HUES6 (cell line): Measurements from ENCODE around the gene SGCD.
A peak's percentile ranks its signal among the peaks of the same experiment; 100 is the strongest.

Experiments used
- H3K27ac ChIP-seq: 2 replicates; pipeline ENCODE4 v1.7.0; 2013; ENCODE audit warnings: low read depth, mild to moderate bottlenecking, low read length, inconsistent platforms
- H3K27me3 ChIP-seq: 2 replicates; pipeline ENCODE4 v1.6.1; 2013; ENCODE audit warnings: low read length; ENCODE audit not compliant: control insufficient read depth, insufficient read depth
- H3K36me3 ChIP-seq: 2 replicates; pipeline ENCODE4 v1.6.1; 2013; ENCODE audit warnings: low read length; ENCODE audit not compliant: control insufficient read depth, insufficient read depth
- H3K4me1 ChIP-seq: 2 replicates; pipeline ENCODE4 v1.6.1; 2013; ENCODE audit warnings: low read length; ENCODE audit not compliant: control insufficient read depth, insufficient read depth
- H3K4me3 ChIP-seq: 2 replicates; pipeline ENCODE4 v1.5.1; 2013; ENCODE audit warnings: low read depth, low read length
- H3K9ac ChIP-seq: one replicate; pipeline ENCODE4 v1.6.1; 2013; ENCODE audit warnings: mild to moderate bottlenecking, low read length
- H3K9me3 ChIP-seq: 2 replicates; pipeline ENCODE4 v1.6.1; 2013; ENCODE audit warnings: low read depth, low read length; ENCODE audit not compliant: control insufficient read depth, insufficient read depth

Gene SGCD

GRCh38 chr5:156778139-156778706, 451.3 kb downstream of the SGCD start:
- H3K27me3 ChIP-seq, result no peaks in the 10 kb centered on the region
- H3K4me3 ChIP-seq, result no peak overlapping the region
- no peak overlapping the region for H3K9ac ChIP-seq
- no peaks in the 10 kb centered on the region for H3K4me1 ChIP-seq
- no peaks in the 10 kb centered on the region for H3K9me3 ChIP-seq
- H3K27ac ChIP-seq, result no peak overlapping the region
- H3K36me3 ChIP-seq, result no peaks in the 10 kb centered on the region

- Histone ChIP-seq H3K27ac (no peak overlapping the region), H3K36me3 (no peaks in the 10 kb centered on the region), H3K27me3 (no peaks in the 10 kb centered on the region)
Observed at GRCh38 chr5:156778752-156779151, 451.8 kb downstream of the SGCD start.

DNA sequence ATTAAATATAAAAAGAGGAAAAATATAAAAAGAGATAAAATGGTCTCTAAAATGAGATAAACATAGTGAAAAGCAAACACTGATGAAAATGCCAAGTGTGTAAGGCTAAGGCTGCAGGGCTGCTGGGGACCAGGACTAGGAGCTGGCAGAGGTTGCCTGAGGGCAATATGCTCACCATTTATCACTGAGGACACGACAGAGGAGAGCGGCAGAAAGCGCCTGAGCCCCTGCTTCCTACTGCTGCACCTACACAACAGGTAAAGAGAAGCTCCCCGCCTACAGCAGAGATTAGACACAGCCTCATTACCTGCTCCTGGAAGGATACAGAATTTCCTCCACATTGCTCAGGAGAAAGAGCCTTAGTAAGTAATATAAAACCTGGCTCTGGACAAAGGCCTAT, 452.5 kb downstream of the SGCD start:
- no peak overlapping the region for H3K4me3 ChIP-seq
- no peaks in the 10 kb centered on the region for H3K27me3 ChIP-seq
- H3K9ac ChIP-seq, result no peak overlapping the region
- H3K4me1 ChIP-seq, result no peaks in the 10 kb centered on the region
- no peak overlapping the region for H3K27ac ChIP-seq
- H3K36me3 ChIP-seq, result no peaks in the 10 kb centered on the region
- no peaks in the 10 kb centered on the region for H3K9me3 ChIP-seq

More at GRCh38 chr5:156778752-156779151, 451.8 kb downstream of the SGCD start:
- Histone ChIP-seq H3K4me1 (no peaks in the 10 kb centered on the region), H3K9ac (no peak overlapping the region), H3K9me3 (no peaks in the 10 kb centered on the region), H3K4me3 (no peak overlapping the region)

DNA sequence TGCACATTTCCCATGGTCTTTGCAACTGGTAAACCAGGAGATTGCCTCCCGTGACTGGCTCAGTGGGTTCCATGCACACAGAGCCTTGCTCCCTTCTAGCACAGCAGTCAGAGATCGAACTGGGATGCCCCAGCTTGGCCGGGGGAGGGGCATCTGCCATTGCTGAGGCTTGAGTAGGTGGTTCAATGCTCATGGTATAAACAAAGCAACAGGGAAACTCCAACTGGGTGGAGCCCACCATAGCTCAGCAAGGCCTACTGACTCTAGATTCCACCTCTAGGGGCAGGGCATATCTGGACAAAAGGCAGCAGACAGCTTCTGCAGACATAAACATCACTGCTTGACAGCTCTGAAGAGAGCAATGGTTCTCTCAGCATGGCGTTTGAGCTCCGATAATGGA, 456.1 kb downstream of the SGCD start:
- H3K4me1 ChIP-seq, result no peaks in the 10 kb centered on the region
- H3K27ac ChIP-seq, result no peak overlapping the region
- H3K9ac ChIP-seq, result no peak overlapping the region
- H3K4me3 ChIP-seq, result no peak overlapping the region
- H3K36me3 ChIP-seq, result no peaks in the 10 kb centered on the region
- H3K9me3 ChIP-seq, result no peaks in the 10 kb centered on the region
- H3K27me3 ChIP-seq, result no peaks in the 10 kb centered on the region

- Histone ChIP-seq H3K9me3 (no peaks in the 10 kb centered on the region), H3K4me3 (no peak overlapping the region), H3K36me3 (no peaks in the 10 kb centered on the region), H3K27me3 (no peaks in the 10 kb centered on the region), H3K4me1 (peaks cover 21% of the 10 kb centered on the region), H3K27ac (no peak overlapping the region), H3K9ac (no peak overlapping the region)
Observed at GRCh38 chr5:156794687-156795086, 467.7 kb downstream of the SGCD start.

DNA sequence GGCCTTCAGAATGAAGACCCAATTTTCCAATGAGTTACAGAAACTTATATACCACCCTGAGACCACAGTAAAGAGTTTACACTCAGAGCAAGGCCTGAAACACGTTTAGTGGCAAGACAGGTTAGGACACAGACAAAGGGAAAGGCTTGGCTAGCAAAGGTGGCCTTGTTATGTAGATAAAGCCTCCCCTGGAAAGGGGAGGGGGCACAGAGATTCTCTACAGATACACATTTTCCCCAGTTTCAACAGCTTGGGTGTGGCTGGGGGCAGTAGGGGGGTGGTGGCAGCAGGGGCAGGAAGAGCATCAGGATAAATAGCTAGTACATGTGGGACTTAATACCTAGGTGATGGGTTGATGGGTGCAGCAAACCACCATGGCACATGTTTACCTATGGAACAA, 471.2 kb downstream of the SGCD start:
- no peaks in the 10 kb centered on the region for H3K27me3 ChIP-seq
- no peak overlapping the region for H3K9ac ChIP-seq
- no peak overlapping the region for H3K4me3 ChIP-seq
- no peaks in the 10 kb centered on the region for H3K36me3 ChIP-seq
- no peaks in the 10 kb centered on the region for H3K9me3 ChIP-seq
- H3K27ac ChIP-seq, result peak overlapping the region; percentile 77; the same call in 1 of the 2 replicates
- peaks cover 55% of the 10 kb centered on the region for H3K4me1 ChIP-seq

- Histone ChIP-seq H3K4me3 (no peak overlapping the region), H3K4me1 (peaks cover 65% of the 10 kb centered on the region), H3K27me3 (no peaks in the 10 kb centered on the region), H3K9me3 (no peaks in the 10 kb centered on the region), H3K27ac (peak overlapping the region; percentile 36; the same call in 1 of the 2 replicates), H3K9ac (peak overlapping the region; percentile 2), H3K36me3 (no peaks in the 10 kb centered on the region)
Observed at GRCh38 chr5:156799171-156799570, 472.2 kb downstream of the SGCD start.

GRCh38 chr5:156800929-156801328, 474.0 kb downstream of the SGCD start:
- Histone ChIP-seq H3K27ac (peak overlapping the region; percentile 97), H3K4me1 (peaks cover 69% of the 10 kb centered on the region), H3K4me3 (no peak overlapping the region), H3K27me3 (no peaks in the 10 kb centered on the region), H3K9ac (peak overlapping the region; percentile 81), H3K9me3 (no peaks in the 10 kb centered on the region), H3K36me3 (no peaks in the 10 kb centered on the region)

GRCh38 chr5:156802501-156802900, 475.5 kb downstream of the SGCD start:
- no peaks in the 10 kb centered on the region; the same call in 1 of the 2 replicates for H3K9me3 ChIP-seq
- H3K36me3 ChIP-seq, result no peaks in the 10 kb centered on the region
- H3K4me3 ChIP-seq, result no peak overlapping the region
- no peaks in the 10 kb centered on the region for H3K27me3 ChIP-seq
- peak overlapping the region; percentile 81 for H3K9ac ChIP-seq
- peaks cover 62% of the 10 kb centered on the region for H3K4me1 ChIP-seq
- peak overlapping the region; percentile 97 for H3K27ac ChIP-seq

- H3K9ac ChIP-seq, result peak overlapping the region; percentile 81
- H3K27me3 ChIP-seq, result no peaks in the 10 kb centered on the region
- H3K9me3 ChIP-seq, result no peaks in the 10 kb centered on the region; the same call in 1 of the 2 replicates
- H3K4me3 ChIP-seq, result no peak overlapping the region
- H3K27ac ChIP-seq, result peak overlapping the region; percentile 97
- H3K4me1 ChIP-seq, result peaks cover 59% of the 10 kb centered on the region
- H3K36me3 ChIP-seq, result no peaks in the 10 kb centered on the region
Observed at GRCh38 chr5:156803404-156803803, 476.4 kb downstream of the SGCD start.

DNA sequence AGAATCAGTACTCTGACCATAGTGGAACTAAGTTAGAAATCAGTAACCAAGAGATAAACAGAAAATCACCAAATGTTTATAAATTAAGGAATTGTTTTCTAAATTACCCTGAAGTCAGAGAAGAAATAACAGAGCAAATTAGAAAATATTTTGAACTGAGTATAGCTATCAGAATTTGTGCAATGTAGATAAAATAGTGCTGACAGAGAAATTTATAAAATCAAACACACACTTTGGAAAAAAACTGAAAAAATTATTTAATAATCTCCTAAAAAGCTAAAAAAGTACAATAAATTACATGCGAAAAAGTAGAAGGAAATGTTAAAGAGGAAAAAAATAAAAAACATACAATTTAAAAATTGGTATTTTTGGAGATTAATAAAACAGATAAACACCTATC, 486.0 kb downstream of the SGCD start:
- H3K9me3 ChIP-seq, result no peaks in the 10 kb centered on the region
- no peak overlapping the region for H3K9ac ChIP-seq
- no peaks in the 10 kb centered on the region for H3K27me3 ChIP-seq
- no peak overlapping the region for H3K27ac ChIP-seq
- no peaks in the 10 kb centered on the region for H3K36me3 ChIP-seq
- no peak overlapping the region for H3K4me3 ChIP-seq
- H3K4me1 ChIP-seq, result no peaks in the 10 kb centered on the region
